ENCODE measurements around the gene NPHP3.
A peak's percentile ranks its signal among the peaks of the same experiment; 100 is the strongest.
"Not testable (repeated sequence)": the region's sequence is repeated elsewhere in the genome, so short reads cannot be mapped to it uniquely, and the experiment has no call there.

The NPHP3 gene, protein sequence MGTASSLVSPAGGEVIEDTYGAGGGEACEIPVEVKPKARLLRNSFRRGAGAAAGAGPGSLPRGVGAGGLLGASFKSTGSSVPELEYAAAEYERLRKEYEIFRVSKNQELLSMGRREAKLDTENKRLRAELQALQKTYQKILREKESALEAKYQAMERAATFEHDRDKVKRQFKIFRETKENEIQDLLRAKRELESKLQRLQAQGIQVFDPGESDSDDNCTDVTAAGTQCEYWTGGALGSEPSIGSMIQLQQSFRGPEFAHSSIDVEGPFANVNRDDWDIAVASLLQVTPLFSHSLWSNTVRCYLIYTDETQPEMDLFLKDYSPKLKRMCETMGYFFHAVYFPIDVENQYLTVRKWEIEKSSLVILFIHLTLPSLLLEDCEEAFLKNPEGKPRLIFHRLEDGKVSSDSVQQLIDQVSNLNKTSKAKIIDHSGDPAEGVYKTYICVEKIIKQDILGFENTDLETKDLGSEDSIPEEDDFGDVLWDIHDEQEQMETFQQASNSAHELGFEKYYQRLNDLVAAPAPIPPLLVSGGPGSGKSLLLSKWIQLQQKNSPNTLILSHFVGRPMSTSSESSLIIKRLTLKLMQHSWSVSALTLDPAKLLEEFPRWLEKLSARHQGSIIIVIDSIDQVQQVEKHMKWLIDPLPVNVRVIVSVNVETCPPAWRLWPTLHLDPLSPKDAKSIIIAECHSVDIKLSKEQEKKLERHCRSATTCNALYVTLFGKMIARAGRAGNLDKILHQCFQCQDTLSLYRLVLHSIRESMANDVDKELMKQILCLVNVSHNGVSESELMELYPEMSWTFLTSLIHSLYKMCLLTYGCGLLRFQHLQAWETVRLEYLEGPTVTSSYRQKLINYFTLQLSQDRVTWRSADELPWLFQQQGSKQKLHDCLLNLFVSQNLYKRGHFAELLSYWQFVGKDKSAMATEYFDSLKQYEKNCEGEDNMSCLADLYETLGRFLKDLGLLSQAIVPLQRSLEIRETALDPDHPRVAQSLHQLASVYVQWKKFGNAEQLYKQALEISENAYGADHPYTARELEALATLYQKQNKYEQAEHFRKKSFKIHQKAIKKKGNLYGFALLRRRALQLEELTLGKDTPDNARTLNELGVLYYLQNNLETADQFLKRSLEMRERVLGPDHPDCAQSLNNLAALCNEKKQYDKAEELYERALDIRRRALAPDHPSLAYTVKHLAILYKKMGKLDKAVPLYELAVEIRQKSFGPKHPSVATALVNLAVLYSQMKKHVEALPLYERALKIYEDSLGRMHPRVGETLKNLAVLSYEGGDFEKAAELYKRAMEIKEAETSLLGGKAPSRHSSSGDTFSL (N-terminal part only)

DNA sequence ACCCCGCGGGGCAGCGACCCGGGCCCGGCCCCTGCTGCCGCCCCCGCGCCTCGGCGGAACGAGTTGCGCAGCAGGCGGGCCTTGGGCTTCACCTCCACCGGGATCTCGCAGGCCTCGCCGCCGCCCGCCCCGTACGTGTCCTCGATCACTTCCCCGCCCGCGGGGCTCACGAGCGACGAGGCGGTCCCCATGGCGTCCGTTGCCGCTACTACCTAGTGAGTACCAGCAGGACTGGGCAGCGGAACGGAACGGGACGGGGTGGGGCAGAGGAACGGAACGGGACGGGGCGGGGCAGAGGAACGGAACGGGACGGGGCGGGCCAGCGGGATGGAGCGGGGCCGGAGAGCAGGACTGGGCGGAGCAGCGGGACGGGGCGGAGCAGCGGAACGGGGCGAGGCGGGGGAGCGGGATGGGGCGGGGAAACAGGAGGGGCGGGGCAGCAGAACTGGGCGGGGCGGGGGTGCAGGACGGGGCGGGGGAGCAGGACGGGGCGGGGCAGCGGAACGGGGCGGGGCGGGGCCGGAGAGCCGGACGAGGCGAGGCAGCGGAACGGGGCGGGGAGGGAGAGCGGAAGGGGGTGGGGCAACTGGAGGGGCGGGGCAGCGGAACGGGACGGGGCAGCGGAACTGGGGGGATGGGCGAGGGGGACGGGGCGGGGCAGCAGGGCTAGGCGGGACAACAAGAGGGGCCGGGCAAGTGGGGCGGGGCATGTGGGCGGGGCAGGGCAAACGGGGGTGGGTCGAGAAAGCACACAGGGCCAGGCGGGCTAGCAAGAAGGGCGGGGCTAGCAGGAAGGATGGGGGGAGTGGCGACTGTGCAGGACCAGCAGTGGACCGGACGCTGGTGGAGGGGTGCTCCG is at the start of gene NPHP3:
TSS of gene NPHP3 (minus strand) at position 245 of the 859 bp plus-strand sequence. CDS start at position 191, 54 bp downstream.
- DNase-seq = peak; percentile 80

DNA sequence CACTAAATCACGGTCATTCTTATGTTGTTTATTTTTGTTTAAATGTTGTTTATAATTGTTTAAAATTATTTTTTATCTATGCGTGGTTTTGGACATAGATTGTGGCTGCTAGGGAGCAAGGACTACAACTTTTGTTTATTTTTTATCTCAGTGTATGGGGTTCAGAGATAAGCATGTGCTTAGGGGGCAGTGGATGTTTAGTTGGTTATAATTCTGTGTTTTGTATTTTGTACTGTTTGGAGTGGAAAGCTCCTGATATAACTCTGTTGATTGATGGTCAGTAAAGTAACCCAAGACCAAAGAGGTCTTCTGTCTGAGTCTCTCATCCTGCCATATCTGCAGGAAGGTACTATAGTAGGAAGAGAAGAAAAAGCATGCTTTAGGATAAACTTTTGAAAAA is 36.5 kb upstream of the NPHP3 start:
- no peak for DNase-seq

DNA sequence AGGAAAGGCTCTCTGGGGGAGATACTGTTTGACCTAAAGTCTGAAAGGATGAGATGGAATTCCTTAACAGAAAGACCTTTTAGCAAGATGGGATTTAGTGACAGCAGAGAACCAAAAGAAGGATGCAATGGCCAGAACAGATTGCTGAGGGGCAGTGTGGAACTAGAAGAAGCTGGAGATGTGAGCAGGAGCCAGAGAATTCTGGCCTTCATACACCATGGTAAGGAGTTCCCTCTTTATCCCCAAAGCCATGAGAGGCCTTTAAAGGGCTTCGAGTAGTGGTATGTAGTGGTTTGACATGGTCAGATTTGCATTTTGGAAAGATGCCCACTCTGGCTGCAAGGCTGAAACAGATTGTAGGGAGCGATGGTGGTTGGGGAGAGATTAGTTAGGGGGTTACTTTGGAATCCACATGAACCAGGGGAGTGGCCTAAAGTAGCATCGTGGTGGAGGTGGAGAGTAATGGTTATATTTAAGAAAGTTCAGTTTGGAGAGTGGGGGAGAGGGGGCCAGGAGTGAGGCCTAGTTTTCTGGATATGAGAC is 34.0 kb upstream of the NPHP3 start:
- DNase-seq = no peak

DNA sequence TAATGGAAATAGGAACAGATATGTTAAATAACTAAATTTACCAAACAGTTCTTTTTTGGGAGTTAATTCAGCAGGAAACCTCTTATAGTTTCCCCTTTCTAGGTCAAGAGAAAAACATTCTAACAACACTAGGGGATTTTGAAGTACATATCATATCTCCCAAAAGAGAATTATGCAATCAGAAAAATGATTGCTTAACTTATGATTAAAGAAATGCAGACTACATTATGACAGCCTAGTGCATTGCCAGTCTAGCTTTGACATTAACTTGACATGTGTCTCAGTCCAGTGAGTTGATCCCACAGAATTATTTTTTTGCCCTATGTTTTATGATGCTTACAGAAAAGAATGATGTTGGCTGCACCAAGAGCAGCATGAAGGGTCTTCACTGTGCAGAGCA is 31.7 kb upstream of the NPHP3 start:
- DNase-seq = no peak

GRCh38 chr3:132749786-132750185 is 27.6 kb upstream of the NPHP3 start:
- DNase-seq = no peak

DNA sequence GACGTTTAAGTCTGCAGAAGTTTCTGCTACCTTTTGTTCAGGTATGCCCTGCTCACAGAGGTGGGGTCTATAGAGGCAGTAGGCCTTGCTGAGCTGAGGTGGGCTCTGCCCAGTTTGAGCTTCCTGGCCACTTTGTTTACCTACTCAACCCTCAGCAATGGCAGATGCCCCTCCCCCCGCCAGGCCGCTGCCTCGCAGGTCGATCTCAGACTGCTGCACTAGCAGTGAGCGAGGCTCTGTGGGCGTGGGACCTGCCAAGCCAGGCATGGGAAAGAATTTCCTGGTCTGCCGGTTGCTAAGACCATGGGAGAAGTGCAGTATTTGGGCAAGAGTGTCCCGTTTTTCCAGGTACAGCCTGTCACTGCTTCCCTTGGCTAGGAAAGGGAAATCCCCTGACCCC is 24.5 kb upstream of the NPHP3 start:
- DNase-seq = not testable (repeated sequence)

DNA sequence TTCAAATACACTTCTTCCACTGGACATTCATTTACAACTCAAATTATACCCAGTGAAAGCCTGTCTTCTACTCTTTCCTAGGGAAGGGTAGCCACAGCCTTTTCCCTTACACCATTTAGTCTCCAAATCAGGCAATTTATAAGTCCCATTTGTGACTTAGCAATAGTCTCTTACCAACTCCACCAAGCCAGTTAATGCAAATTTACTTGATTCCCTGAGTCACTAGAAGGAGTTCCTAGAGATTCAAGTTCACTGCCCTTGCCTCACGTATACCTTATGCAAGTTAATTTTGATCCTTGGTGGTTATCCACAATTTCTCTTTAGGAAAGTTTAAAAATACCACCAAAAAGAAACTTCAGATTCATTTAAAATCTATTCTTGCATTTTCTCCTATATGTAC is 16.1 kb upstream of the NPHP3 start:
- no peak for DNase-seq

GRCh38 chr3:132735589-132735988 is 13.4 kb upstream of the NPHP3 start:
- DNase-seq = no peak

GRCh38 chr3:132730891-132731580 is 8.8 kb upstream of the NPHP3 start:
- DNase-seq = peak; percentile 17

DNA sequence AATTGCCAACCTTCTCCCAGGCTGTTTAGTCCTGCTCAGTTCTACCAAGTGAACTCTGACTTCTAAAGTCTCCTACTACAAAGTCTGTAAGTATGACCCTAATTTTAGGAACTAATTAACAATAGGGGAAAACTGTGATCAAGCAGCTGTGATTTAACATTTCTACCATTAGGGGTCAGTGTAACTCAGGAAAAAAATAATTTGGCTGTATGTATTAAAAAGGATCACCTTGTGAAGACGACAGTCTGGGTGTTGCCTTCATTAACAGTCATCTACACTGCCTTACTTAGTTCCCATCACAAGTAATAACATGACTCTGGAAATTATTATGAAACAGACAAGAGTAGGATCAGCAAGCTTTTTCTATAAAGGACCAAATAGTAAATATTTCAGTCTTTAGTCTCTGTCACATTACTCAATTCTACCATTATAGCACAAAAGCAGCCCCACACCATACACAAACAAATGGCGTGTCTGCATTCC is 4.2 kb upstream of the NPHP3 start:
- DNase-seq = no peak

DNA sequence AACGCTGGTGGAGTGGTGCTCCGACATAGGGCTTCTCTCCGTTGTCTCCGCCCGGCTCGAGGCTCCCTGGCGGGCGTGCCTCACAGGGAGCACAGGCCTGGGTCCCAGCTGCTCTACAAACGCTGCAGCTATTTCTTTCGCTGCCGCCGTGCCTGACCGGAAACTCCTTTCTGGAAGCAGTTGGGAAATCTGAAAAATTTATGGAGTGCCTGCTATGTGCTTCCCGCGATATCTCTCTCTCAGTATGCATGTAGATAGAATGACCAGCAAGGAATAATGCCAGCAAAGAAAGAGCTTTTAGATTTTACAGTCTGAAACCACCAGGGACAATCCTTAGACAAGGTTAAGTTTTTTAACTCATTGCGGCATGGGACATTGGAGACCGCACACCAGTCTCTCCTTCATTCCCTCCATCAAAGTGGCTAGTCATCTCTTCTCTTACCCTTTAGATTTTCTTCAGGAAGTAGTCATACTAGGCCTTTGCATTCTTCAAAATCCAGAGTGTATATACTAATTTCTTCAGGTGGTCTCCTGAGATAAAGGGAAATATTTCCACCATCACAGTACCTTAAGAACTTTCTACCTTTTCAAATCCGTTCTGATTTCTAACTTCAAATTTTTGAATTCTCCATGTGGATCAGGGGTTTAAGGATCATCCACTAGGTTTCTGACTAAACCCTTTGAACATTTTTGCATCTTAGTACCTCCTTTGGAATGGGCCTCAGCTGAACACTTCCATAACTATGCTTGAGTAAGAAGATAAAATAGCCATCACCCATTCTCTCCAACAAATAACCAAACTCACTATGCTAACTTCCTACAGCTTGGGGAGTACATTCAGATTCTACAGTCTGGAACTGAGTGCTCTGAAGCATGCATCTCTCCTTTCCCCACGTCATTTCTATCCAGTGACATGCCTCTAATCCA is 1.1 kb upstream of the NPHP3 start:
- DNase-seq = no peak

GRCh38 chr3:132721479-132722164 is 587 bp downstream of the NPHP3 start:
- peak; percentile 43 for DNase-seq

DNA sequence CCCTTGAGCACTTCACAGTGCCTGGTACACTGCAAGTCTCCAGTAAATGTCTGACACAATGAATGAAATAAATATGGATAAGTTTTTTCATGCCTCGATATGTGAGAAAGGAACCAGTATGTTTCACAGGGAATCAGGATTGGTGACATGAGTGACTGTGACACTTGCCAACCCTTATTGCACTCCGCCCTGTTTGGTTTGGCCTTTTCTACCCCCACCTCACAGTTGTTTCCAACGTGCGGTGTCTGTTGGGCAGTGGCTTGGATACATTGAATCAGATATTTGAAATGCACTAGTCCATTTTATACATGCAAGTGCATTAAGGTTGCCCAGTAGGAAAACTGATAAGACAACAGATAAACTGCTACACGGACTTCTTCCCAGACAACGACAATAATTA is 2.0 kb downstream of the NPHP3 start:
- DNase-seq = no peak

GRCh38 chr3:132716372-132716771 is 5.8 kb downstream of the NPHP3 start:
- no peak for DNase-seq

GRCh38 chr3:132713977-132714727 is 8.1 kb downstream of the NPHP3 start:
- no peak for DNase-seq

DNA sequence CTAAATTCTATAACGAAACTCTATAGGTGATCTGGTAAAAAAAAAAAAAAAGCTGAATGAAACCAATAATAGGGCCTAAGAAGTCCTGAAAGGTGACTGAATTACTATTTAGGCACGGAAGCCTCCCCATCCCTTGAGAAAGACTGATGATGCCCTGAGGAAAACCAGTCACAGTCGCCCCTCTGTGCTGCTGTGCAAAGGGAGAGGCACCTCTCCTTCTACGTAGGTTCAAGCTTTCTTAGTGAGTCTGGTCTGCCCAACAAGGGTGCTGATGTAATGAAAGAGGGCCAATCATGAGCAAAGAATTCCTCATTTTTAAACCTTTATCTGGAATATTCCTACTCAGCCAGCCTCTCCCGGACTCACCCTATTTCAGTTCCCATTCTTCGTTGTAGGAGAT is 11.9 kb downstream of the NPHP3 start:
- DNase-seq = no peak

DNA sequence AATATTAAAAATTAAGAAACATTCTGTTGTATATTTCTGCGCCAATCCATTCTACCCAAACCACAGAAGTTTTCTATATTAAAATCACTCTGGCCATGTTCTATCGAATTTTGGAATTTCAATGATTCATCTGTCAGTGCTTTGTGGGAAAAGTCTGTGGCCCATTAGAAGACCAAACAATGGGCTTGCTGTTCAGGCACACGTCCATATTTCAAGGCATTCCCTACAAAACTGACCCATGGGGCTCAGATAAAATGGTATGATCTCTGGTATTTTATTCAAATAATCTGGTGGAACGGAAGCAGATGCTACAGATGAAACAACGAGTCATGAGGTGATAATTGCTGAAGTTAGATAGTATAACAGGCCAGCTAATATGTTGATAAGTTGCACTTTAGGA is 12.4 kb downstream of the NPHP3 start:
- DNase-seq = no peak

DNA sequence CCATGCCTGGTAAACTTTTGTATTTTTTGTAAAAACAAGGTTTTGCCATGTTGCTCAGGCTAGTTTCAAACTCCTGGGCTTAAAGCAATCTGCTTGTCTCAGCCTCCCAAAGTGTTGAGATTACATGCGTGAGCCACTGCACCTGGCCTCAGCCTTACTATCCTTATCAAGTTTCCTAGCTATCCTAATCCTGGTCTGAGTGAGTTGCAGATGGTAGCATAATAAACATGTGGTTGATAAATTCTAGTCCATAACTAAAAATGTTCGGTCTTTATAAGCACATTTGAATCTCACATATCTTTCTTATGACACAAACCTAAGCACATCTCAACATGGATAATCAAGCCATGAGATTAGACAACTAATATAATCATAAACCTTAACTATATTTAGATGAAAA is 18.5 kb downstream of the NPHP3 start:
- no peak for DNase-seq
